GM12874 (cell line): ENCODE results near the gene MYT1.

ENCODE experiments used
- TF ChIP-seq, protein P1 (sequence below): IDR thresholded peaks from 2 replicates; pipeline ENCODE4 v1.5.1; 2011; ENCODE audit warnings: low read depth, mild to moderate bottlenecking, control low read depth, low read length, moderate library complexity; ENCODE audit not compliant: insufficient read depth

The MYT1 gene

DNA sequence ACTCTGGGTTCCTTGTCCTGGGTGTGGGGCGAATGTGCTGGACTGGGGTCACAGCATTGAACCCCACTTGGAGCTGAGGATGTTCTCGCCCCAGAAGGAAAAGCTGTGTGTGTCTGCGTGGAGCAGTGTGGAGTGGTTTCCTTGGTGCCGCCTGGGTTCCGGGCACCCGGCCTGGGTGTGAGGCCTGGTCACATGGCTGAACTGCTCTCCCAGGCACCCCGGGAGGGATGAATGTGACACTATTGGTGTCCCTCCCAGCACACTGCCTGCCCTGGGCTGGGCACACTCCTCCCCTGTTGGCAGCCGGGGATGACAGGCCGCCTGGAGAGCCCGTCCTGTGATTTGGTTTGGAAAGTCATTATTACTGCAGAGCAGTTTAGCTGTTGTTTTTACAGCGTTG, 12.3 kb downstream of the MYT1 start:
- TF ChIP-seq, protein P1, sequence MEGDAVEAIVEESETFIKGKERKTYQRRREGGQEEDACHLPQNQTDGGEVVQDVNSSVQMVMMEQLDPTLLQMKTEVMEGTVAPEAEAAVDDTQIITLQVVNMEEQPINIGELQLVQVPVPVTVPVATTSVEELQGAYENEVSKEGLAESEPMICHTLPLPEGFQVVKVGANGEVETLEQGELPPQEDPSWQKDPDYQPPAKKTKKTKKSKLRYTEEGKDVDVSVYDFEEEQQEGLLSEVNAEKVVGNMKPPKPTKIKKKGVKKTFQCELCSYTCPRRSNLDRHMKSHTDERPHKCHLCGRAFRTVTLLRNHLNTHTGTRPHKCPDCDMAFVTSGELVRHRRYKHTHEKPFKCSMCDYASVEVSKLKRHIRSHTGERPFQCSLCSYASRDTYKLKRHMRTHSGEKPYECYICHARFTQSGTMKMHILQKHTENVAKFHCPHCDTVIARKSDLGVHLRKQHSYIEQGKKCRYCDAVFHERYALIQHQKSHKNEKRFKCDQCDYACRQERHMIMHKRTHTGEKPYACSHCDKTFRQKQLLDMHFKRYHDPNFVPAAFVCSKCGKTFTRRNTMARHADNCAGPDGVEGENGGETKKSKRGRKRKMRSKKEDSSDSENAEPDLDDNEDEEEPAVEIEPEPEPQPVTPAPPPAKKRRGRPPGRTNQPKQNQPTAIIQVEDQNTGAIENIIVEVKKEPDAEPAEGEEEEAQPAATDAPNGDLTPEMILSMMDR: no peak

DNA sequence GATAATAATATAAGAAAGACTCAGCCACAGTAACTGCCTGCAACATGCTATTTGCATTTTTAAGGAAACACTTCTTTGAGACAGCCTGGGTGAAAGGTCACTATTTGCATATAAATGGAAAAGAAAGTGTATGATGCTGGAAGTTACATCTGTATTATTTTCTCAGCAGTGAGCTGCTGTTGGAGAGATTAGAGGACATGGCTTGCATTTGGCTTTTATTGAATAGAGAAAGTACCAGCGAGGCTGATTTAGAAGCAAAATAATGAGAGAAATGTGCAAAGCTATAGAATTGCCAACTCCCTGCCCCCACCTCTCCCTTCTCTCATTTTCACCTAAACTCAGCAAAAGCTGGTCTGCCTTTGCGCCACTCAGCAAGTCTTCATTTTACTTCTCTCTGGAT, 12.7 kb downstream of the MYT1 start:
- TF ChIP-seq, protein P1: no peak

DNA sequence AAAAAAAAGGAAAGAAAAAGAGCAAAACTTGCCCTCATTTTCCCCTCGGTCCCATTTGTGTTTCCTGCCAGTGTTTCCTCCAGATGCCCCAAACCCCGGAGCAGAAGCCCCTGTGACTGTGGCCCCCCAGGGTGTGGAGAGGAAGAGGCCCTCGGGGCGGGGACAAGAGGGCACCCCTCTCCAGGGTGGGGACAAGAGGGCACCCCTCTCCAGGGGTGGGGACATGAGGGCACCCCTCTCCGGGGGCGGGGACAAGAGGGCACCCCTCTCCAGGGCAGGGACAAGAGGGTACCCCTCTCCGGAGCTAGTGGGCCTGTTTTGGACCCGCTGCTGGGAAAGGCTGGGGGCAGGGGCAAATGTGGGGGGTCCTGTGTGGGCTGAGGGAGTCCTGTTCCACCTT, 13.1 kb downstream of the MYT1 start:
- TF ChIP-seq, protein P1: no peak

DNA sequence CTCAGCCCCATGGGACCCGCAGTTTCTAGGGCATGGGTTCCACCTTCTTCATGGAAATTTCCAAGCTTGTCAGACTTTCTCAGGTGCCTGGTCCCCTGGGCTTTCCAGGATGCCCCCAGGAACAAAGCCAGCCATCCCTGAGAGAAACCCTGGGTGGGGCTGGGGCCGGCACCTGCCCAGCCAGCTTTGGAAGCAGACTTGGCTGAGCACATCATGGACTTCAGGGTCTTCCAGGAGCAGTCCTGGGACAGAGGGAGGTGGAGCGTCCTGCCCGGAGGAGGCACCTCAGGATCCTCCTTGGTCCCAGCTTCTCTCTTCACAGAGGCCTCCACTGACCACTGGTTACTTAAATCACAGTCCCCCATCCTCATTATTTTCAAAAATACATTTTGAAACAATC, 13.5 kb downstream of the MYT1 start:
- TF ChIP-seq, protein P1: no peak

DNA sequence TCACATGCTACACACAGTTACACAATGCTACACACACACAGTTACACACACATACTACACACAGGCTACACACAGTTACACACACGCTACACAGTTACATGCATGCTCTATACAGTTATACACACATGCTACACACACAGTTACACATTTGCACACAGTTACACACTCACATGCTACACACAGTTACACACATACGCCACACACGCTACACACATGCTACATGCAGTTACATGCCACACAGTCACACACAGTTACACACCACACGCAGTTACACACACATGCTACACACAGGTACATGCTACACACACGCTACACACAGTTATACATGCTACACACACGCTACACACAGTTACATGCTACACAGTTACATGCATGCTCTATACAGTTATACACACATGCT, 15.6 kb downstream of the MYT1 start:
- TF ChIP-seq, protein P1: no peak

DNA sequence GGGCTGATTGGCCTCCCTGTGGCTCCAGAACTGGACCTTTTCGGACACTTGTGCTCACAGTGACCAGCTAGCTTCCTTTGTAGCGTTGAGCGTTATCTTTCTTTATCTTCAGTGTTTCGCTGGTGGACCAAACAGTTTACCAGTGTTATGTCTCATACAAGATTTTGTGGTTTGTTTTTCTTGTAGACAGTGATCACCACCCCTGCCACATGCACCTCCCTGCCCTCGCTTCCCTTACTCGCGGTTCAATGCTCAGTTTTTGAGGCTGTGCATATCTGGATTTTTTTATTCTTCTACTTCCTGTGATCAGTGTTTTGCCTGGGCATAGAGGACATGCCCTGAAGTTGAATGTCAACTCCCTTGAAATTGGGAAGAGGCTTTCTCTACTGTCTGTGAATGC, 16.4 kb downstream of the MYT1 start:
- TF ChIP-seq, protein P1: no peak

DNA sequence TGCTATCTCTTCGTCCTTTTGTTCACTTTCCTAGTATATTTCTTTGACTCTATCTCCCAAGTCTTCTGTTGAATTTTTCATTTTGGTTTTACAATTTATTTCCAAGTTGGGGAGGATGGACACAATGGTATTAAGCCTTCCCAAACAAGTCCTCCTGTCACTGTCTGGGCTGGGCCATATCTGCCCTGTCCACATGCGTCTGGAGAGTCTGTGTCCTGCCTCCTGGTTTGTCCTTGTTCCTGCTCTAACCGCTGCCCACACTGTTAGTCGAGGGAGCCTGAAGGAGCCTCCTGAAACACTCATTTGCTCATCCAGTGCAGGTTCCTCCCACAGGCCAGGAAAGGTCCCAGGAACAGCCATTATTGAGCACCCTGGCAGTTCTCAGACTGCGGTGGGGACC, 17.1 kb downstream of the MYT1 start:
- TF ChIP-seq, protein P1: no peak
